Right lung (tissue), 5 donors: ENCODE results near the gene STXBP5. TPM values are rescaled to one million over a fixed set of nuclear protein-coding genes. Genes with fewer than 3 reads are reported as not detected.
A peak's percentile ranks its signal among the peaks of the same experiment; 100 is the strongest.
"Not testable (repeated sequence)": the region's sequence is repeated elsewhere in the genome, so short reads cannot be mapped to it uniquely, and the experiment has no call there.

ENCODE experiments used
- DNase-seq, 2 donors: peaks; one replicate each; pipeline ENCODE4 v3.0.0-alpha.2; 2013
- polyA plus RNA-seq, 5 donors: library from polyadenylated mRNA; unstranded; fragments of 120-200 nt; gene quantifications; one replicate each; pipeline versions ENCODE4 v1.2.1 to v1.2.3, GENCODE V29; 2013; ENCODE audit warnings: inconsistent platforms in 1 of 5, low replicate concordance in 1 of 5; ENCODE audit not compliant: insufficient read length in 5 of 5, insufficient read depth in 1 of 5

The STXBP5 gene
- polyA plus RNA-seq, 5 donors, result 9.9 to 14.8 (median 14.4) TPM

DNA sequence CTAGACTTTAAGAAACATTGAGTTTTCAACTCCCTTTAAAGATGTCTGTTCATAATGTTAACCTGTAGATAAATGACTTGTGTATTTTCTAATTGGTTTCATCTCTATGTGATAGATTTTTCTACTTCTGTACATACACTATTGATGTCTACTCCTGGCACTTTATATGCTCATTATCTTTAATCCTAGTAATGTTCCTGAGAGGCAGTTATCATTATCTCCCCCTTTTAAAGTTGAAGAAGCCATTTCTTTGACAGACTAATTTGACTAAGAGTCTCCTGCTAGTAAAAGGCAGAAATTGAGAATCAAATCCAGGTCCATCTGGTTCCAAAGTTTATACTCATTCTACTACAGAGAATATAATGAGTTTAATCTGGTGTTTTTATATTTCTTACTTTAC is 167.1 kb downstream of the STXBP5 start:
- DNase-seq, result no peak

DNA sequence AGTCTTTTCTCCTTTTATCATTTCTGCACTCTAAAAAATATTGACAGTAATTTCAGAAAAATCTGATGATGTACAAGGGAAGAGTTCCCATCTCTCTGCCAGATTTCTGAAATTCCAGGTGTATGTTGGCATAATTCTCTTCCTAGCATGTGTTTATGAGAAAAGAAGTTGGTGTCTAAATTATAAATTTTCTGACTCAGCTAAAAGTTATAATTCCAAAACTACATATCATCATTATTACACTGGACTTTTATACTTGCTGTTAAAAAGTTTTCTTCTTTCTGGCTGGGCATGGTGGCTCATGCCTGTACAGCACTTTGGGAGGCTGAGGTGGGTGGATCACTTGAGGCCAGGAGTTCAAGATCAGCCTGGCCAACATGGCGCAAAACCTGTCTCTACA is 168.6 kb downstream of the STXBP5 start:
- DNase-seq, result no peak

DNA sequence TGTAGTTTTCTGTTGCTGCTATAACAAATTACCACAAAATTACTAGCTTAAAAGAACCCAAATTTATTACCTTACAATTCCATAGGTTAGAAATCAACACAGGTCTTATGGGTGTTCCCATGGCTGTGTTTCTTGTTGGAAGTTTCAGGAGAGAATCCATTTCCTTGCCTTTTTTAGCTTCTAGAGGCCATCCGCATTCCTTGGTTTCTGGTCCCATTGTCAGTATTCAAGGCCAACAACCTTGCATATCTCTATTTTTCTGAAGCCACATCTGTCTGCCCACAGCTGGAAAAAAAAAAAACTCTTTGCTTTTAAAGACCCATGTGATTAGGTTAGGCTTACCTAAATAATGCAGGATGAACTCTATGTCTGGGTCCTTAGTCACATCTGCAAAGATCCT is 174.6 kb downstream of the STXBP5 start:
- no peak for DNase-seq

DNA sequence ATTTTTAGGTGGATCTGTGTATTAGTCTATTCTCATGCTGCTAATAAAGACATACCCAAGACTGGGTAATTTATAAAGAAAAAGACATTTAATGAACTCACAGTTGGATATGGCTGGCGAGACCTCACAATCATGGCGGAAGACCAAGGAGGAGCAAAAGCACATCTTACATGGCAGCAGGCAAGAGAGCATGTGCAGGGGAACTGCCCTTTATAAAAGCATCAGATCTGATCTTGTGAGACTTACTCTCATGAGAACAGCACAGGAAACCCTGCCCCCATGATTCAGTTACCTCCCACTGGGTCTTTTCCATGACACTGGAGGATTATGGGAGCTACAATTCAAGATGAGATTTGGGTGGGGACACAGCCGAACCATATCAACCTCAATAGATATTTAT is 176.6 kb downstream of the STXBP5 start:
- DNase-seq, result not testable (repeated sequence)

DNA sequence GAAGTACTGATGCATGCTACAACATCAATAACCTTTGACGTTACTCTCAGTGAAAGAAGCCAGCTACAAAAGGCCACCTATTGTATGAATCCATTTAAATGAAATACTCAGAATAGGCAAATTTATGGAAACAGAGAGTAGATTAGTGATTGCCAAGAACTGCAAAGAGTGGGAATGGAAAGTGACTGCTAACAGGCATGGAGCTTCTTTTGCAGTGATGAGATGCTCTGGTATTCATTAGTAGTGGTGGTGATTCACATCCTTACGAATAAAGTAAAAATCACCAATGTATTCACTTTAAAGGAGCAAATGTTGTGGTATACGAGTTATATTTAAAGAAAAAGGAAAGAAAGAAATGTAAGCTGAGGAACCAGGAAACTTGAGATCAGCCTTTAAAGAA is 177.5 kb downstream of the STXBP5 start:
- DNase-seq, result no peak

DNA sequence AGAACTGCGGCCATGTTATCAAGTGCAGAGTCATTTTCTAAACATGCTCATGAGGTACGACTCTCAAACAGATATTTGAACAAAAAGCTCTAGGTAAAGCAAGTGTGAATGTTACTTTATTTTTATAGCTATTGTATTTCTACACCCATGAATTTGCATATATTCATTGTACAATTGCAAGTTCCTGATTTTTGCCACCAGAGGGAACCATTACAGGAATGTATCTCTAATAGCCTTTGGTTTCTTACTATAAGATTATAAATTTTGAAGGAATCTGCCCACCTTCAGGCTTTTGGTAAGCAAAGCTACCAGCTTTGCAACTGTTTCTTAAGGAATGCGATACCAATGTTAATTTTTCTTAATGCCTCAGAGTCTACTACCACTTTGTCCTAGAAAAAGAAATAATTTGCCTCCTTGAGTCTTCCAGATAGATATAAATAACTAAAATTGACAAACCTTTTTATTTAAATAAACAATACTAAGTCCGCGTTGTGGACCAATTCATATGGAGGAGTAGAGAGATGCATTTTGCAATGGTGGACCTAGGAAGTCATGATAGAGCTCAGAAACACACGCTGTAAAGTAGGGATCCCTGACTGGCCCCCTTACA is 178.8 kb downstream of the STXBP5 start:
- DNase-seq, result peak; percentile 2 to 3

DNA sequence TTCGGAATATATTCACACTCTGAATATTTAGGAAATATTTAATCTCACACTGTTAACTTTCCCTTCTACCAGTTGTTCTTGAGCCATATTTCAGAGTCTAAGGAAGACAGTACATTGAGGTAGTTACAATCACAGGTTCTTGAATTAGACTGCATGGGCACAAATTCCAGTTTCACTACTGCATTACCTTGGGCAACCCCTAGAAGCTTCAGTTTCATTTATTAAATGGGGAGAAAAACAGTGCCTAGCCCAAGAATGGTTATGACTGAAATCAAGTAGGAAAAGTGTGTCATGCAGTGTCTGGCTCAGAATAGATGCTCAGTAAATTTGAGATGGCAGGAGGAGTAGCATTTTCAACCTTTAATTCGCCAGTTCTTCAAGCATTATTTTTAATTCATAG is 179.8 kb downstream of the STXBP5 start:
- no peak for DNase-seq

DNA sequence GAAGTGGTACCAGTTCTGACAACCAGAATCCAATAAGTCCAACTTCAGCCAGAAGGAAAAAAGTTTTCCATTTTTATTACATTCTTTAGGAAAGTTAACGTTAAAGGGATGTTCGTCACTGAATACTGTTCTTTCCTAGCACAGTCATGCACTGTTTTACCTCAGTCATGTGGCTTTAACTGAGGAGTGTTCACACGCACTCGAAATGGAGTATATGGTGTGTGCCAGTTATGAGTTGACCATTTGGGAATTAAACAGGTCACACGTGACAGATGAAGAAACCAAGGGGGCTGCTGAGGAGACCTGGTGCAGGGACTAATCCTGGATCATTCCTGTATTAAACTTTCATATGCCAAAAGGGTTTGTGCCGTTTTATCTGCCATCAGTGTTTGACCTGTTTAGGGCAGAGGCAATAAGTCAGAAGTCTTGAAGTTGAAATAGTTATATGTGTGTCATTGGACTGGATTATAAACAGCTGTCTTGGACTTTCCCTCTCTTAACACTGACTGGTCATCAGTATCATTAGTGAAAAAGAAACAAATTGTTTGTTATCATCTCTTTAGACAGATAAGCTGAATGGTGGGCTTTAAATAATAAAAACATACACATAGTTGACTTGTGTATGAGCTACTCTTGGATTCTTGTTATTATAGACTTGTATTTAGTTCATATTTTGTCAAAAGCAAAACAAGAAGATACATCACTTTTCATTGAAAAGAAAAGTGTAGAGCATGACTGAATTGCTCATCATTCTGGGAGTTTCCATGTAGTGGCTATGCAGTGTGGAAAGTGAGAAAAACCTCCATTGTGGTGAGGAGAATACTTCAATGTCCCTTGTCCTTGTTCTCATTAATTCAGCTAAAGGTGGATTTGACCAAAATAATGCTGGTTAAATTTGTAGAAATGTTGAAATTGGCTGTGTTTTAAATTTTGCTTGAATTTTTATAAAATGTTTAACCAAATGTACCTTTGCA is 180.8 kb downstream of the STXBP5 start:
- no peak for DNase-seq

DNA sequence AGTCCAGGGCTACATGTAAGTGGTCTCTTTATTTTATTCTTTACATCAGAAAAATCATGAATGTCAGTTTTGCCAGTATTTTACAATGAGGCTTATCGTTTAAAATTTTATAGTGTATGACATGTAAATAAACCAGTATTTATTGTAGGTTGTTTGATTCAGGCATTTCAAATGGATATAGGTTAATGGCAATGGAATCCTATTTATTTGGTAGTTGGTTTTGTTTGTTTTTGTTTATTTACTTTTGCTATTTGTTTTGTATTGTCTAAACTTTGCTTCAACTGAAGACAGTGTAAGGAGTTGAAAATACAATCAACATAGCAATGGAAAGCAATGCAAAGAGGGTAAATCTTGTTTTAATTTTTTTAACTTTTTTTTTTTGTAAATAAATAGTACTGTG is 185.2 kb downstream of the STXBP5 start:
- no peak for DNase-seq

DNA sequence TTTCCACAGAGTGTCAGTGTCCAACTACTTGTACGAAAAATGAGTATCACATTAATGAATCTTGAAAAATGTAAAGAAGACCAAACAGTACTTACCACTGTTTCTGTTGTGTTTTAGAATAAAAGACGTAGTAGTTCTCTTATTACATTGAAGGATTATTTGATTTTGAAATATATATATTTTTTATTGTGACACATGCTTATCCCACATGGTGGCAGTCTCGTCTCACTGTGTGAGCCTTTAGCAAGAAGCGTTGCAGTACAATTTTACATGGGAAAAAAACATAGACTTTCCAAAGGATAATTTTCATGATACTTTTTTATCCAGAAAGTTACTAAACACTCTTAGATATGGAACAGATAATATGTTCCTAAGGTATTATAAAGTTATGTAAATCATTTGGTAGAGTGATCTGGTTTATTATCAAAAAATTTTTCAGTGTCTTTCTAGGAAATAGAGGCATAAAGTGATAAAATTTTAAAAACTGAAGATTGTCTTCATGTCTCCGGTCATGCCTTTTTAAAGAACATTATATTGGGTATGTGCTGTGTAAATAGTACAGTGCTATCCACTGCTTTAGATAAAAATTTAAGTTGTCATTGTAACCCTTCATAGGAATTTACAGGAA is 186.8 kb downstream of the STXBP5 start:
- DNase-seq, result peak; percentile 24 to 45

DNA sequence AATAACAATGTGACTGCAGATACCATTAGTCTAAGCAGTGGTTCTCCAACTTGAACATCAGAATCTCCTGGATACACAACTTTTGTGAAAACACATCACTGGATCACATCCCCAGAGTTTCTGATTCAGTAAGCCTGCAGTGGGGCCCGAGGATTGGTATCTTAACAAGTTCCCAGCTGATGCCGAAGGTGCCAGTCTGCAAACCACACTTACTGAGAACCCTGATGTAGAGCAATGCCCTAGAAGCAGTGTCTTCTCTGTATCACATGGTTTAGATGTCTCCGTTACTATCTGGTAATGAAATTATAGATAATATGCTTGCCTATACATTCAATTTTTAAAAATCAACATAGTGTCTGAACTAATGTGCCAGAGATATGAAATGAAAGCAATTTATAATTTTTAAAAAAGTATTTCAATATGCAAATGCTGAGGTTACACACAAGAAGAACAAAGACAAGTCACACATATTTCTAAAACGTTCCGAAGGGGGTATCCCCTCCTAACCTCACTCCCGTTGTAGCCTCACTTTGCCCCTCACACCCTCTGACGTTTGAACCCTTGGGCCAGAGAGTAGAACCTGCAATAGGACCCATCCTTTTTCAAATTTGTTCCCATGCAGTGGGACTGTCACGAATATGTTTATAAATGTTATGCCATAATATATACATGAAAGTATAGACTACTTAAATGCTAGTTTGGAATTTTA is 188.9 kb downstream of the STXBP5 start:
- DNase-seq, result no peak

DNA sequence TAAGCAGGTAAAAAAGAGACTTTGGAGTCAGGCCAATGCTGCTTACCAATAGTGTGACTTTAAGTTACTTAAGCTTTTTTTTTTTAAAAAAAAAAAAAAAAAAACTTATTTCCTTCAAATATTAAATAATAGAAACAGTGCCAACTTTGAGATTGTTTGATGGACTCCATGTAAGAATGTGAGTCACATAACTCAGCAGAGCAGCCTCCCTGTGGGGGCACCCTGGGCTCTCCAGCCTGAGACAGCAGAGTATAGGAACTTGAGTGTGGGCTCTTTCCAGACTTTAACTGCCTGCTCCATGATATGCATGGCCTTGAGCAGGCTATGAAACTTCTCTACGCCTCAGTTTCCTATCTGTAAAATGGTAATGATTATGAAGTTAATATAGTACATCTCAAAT is 190.9 kb downstream of the STXBP5 start:
- no peak for DNase-seq

DNA sequence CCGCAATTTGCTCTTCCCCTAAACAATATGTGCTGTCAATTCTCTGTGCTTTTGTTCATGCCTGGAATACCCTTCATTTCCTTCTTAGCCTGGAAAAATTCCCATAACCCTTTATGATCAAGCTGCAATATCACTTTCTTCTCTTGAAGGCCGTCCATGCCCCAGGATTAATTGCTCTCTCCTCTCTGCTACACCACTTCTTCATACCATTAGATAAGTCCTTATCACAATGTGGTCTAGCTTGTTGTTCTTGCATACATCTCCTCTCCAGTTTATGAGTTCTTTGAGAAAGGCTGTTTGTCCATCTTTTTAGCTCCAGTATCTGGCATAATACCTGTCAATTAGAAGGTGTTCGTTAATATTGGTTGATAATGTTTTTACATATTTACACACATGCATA is 193.1 kb downstream of the STXBP5 start:
- DNase-seq, result no peak

DNA sequence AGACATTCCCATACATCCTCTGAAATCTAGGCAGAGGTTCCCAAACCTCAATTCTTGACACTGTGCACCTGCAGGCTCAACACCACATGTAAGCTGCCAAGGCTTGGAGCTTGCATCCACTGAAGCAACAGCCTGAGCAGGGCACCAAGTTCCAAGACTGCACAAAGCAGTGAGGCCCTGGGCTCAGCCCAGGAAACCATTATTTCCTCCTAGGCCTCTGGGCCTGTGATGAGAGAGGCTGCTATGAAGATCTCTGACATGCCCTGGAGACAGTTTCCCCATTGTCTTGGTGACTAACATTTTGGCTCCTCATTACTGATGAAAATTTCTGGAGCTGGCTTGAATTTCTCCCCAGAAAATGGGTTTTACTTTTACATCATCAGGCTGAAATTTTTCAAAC is 196.8 kb downstream of the STXBP5 start:
- DNase-seq, result no peak

DNA sequence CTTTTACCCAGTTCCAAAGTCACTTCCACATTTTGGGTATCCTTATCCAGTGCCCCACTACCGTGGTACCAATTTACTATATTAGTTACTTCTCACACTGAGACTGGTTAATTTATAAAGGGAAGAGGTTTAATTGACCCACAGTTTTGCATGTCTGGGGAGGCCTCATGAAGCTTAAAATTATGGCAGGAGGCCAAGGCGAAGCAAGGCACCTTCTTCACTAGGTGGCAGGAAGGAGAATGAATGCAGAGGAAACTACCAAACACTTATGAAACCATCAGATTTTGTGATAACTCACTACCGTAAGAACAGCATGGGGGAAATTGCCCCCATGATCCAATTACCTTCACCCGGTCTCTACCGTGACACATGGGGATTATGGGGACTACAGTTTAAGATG is 197.6 kb downstream of the STXBP5 start:
- DNase-seq, result no peak

DNA sequence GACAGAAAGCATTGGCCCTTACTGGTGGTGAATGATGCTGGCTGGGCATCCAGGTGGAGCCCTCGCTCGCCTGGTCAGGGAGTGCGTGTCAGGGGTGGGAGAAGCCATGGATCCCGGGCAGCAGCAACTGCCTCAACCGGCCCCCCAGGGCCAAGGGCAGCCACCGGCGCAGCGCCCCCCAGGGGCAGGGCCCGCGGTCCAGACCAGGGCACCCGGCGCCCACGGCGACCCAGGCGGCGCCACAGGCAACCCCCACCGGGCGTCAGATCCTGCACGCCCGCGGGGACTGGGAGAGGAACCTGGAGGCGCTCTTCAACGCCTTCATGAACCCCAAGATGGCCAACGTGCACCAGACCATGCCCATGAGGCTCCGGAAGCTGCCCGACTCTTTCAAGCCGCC is 202.6 kb downstream of the STXBP5 start:
- DNase-seq, result no peak

DNA sequence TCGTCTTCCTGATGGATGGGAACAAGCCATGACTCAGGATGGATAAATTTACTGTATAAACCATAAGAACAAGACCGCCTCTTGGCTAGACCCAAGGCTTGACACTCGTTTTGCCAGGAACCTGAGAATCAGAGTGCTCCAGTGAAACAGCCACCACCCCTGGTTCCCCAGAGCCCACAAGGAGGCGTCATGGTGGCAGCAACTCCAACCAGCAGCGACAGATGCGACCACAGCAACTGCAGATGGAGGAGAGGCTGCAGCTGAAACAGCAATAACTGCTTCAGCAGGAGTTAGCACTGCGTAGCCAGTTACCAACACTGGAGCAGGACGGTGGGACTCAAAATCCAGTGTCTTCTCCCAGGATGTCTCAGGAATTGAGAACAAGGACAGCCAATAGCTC is 203.4 kb downstream of the STXBP5 start:
- DNase-seq, result no peak

DNA sequence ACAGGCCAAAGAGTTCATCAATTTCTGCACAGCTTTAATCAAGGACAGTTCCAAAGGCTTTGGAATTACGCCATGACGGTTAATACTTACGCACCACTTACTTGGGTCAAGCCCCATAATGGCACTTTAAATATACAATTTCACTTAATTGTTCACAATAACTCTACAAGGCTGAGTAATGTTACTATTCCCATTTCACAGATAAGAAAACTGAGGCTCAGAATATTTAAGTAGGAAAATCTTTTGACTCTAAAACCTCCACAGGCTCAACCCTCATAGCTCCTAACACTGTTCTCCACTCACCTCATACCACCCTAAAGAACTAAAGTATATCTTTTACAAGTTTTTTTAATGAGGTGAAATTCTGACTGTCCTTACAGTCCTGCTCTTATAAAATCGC is 212.4 kb downstream of the STXBP5 start:
- no peak for DNase-seq

DNA sequence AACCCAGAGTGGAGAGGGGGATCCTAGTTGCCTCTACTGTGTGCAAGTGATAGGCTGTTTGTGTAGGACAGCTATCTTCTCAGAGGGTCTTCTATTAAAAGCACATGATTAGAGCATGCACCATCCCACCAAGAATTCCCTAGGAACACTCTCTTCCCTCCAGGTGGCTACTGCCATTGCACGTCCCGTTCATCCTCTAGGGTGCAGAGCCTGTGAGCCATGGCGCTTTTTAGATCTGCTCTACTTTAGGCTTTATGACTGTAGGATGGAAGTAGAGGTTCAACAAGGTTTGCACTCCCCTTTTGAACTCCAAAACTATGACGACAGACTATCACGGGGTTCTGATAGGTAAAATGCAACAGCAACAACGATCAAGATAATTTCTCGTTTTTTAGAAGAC is 213.7 kb downstream of the STXBP5 start:
- DNase-seq, result no peak

DNA sequence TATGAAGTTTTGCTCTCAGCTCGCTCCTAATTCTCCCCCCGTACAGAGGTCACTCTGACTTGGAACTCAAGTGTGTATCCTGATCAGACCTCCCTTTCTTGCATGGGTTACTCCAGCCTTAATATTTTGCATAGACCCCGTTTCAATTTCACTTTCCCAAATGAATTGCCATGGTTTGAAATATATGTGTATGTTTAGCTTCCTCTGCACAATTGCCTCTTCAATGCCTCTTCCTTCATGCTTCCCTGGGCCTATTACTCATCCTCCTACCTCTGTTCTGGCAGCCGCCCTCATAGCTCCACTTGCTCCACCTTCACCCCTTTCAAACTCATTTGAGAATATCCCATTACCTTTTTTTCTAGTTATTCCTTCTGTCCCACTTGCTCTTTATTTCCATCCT is 214.3 kb downstream of the STXBP5 start:
- no peak for DNase-seq

DNA sequence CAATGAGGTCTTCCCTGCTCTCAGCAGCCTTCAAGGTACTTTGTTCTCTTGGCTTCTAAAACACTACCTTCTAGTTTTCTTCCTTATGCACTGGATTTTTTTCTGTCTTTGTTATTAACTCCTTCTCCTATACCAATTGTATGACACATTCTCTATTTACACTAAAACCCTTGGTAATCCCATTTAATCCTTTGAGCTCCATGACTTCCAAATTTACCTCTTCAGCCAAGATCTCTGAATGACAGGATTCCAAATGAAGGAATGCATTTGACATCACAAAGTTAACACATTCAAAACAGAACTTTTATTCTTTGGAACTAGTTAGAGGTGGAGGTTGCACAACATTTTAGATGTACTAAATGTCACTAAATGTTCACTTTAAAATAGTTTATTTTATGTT is 217.7 kb downstream of the STXBP5 start:
- DNase-seq, result no peak

DNA sequence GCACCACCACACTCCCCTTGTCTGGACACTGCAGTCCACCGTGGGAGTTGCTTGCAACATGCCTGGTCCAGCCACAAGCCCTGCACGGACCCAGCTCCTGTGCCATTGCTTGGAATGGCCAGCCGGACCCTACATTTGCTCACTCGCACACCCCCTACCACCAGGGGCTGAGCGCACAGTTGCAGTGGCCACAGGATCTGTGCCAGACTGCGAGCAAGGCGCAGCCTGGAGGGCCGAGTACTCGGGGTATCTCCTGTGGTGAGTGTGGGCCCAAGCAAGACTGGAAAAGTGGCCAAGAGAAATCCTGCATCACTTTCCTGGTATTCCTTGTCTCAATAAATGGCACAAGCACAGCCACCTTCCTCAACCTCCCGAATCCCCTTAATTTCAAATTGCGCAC is 218.9 kb downstream of the STXBP5 start:
- no peak for DNase-seq
